A549 (cell line): ENCODE data around the gene NDUFC1.

Source experiments
- CBX8 ChIP-seq: fragments of 200-600 bp; sonication (generic); IDR thresholded peaks from 2 replicates; pipeline ENCODE4 v1.6.1; 2016
- CHD2 ChIP-seq: fragments of 150-350 bp; IDR thresholded peaks from 2 replicates; pipeline ENCODE4 v1.6.1; 2014; ENCODE audit warnings: low read length; ENCODE audit not compliant: partially characterized antibody
- CTCF ChIP-seq: fragments of >200 bp; sonication (Bioruptor Twin); formaldehyde crosslinking; IDR thresholded peaks from 3 replicates; pipeline ENCODE4 v1.5.1; 2016
- JUN ChIP-seq, 2 experiments: fragments of >200 bp; sonication (Bioruptor Twin); formaldehyde crosslinking; IDR thresholded peaks; 2 replicates in 1 of 2; 3 replicates in 1 of 2; pipeline ENCODE4 v1.6.1; 2016 to 2017
- NPAS2 ChIP-seq: fragments of 250-450 bp; sonication (Bioruptor Pico); IDR thresholded peaks from 2 replicates; pipeline ENCODE4 v1.8.0; 2022; ENCODE audit warnings: mild to moderate bottlenecking, moderate library complexity, borderline replicate concordance
- SREBF2 ChIP-seq: fragments of 450-650 bp; IDR thresholded peaks from 2 replicates; pipeline ENCODE4 v1.6.1; 2014; ENCODE audit warnings: mild to moderate bottlenecking, moderate library complexity

- TF ChIP-seq NPAS2 (CRISPR knock-in tag): no peak
- TF ChIP-seq CTCF: no peak
- no peak for TF ChIP-seq SREBF2
- TF ChIP-seq CHD2: no peak
- TF ChIP-seq CBX8: no peak
- no peak for TF ChIP-seq JUN (IDR thresholded peaks at IDR 0.05)
Observed at GRCh38 chr4:139314047-139314800, 11.9 kb upstream of the NDUFC1 start.
